ENCODE data around the gene DCAKD.

The DCAKD gene

DNA sequence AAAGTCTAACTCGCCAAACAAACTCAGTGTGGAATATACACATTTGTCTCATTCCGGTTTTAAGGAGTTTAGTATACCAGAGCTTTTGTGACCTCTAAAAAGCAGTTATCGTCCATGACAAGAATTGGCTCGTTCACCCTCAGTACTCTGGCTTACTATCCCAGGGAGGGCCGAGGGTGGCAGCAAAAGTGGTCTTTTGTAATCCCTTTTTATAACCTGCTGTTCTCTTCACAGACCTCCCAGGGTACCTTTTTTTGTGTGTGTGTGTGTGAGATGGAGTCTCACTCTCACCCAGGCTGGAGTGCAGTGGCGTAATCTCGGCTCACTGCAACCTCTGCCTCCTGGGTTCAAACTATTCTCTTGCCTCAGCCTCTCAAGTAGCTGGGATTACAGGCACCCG, 18.6 kb upstream of the DCAKD start:
- DNase-seq (ENCODE audit: low read depth) = no peak
- no peak overlapping the region for H3K4me3 ChIP-seq (replicated peaks; ENCODE audit: low read depth, low read length)
- TF ChIP-seq, protein P1, sequence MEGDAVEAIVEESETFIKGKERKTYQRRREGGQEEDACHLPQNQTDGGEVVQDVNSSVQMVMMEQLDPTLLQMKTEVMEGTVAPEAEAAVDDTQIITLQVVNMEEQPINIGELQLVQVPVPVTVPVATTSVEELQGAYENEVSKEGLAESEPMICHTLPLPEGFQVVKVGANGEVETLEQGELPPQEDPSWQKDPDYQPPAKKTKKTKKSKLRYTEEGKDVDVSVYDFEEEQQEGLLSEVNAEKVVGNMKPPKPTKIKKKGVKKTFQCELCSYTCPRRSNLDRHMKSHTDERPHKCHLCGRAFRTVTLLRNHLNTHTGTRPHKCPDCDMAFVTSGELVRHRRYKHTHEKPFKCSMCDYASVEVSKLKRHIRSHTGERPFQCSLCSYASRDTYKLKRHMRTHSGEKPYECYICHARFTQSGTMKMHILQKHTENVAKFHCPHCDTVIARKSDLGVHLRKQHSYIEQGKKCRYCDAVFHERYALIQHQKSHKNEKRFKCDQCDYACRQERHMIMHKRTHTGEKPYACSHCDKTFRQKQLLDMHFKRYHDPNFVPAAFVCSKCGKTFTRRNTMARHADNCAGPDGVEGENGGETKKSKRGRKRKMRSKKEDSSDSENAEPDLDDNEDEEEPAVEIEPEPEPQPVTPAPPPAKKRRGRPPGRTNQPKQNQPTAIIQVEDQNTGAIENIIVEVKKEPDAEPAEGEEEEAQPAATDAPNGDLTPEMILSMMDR (IDR thresholded peaks at IDR 0.05; ENCODE audit: low read length, missing control alignments) = no peak

- TF ChIP-seq, protein P1 (IDR thresholded peaks at IDR 0.05; ENCODE audit: low read length, missing control alignments) = no peak
- DNase-seq (ENCODE audit: low read depth) = no peak
- no peak overlapping the region for H3K4me3 ChIP-seq (replicated peaks; ENCODE audit: low read depth, low read length)
Observed at GRCh38 chr17:45067637-45068036, 16.2 kb upstream of the DCAKD start.

GRCh38 chr17:45063198-45063597, 11.8 kb upstream of the DCAKD start:
- no peak overlapping the region for H3K4me3 ChIP-seq (replicated peaks; ENCODE audit: low read depth, low read length)
- TF ChIP-seq, protein P1 (IDR thresholded peaks at IDR 0.05; ENCODE audit: low read length, missing control alignments) = no peak
- no peak for DNase-seq (ENCODE audit: low read depth)

GRCh38 chr17:45061606-45062205, 10.3 kb upstream of the DCAKD start:
- TF ChIP-seq, protein P1 (IDR thresholded peaks at IDR 0.05; ENCODE audit: low read length, missing control alignments) = no peak
- no peak for DNase-seq (ENCODE audit: low read depth)
- H3K4me3 ChIP-seq (replicated peaks; ENCODE audit: low read depth, low read length) = peak overlapping the region; percentile 96

- H3K4me3 ChIP-seq (replicated peaks; ENCODE audit: low read depth, low read length) = peak within 1 kb of the TSS; percentile 96
- TF ChIP-seq, protein P1 (IDR thresholded peaks at IDR 0.05; ENCODE audit: low read length, missing control alignments) = no peak
- peak; percentile 100 for DNase-seq (ENCODE audit: low read depth)
Observed at GRCh38 chr17:45060797-45061605, 9.6 kb upstream of the DCAKD start, which contains the start of gene NMT1. NMT1 (plus strand) TSS chr17:45061317; CDS start chr17:45061330, 13 bp downstream.

DNA sequence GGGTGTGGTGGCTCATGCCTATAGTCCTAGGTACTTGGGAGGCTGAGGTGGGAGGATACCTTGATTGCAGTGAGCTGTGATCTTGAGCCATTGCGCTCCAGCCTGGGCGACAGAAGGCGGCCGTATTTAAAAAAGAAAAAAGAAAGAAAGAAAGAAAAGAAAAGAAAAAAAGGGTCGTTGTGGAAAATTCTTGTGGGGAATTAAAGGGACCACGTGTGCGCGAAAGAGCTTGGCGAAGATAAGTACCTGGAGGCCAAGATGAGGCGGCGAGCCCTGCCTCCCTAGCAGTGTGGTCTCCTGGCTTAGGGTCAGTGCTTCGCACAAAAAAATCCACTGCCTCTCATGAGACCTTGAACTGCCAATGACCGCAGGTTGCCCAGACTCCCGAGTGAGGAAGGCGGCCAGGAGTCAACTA, 9.0 kb upstream of the DCAKD start:
- no peak for DNase-seq (ENCODE audit: low read depth)
- H3K4me3 ChIP-seq (replicated peaks; ENCODE audit: low read depth, low read length) = peak overlapping the region; percentile 96

More for the DNA sequence above, 9.0 kb upstream of the DCAKD start:
- TF ChIP-seq, protein P1 (IDR thresholded peaks at IDR 0.05; ENCODE audit: low read length, missing control alignments) = no peak
